Mesothelial cell of epicardium (in vitro differentiated cells): ENCODE measurements around the gene NLGN1. TPM values are rescaled to one million over a fixed set of nuclear protein-coding genes. Genes with fewer than 3 reads are reported as not detected.

Experiments
- DNase-seq, 2 experiments: peaks; one replicate each; pipeline ENCODE4 v3.0.0; 2021; ENCODE audit warnings: low spot score in 2 of 2; ENCODE audit not compliant: unreplicated experiment in 2 of 2
- H3K27ac Mint-ChIP-seq: 2 replicates; pipeline ENCODE4 v1.8.0; 2021; ENCODE audit warnings: mixed read lengths
- H3K27me3 Mint-ChIP-seq: 2 replicates; pipeline ENCODE4 v1.8.0; 2021; ENCODE audit warnings: low read depth, mixed read lengths
- H3K36me3 Mint-ChIP-seq: 2 replicates; pipeline ENCODE4 v1.8.0; 2021; ENCODE audit warnings: mixed read lengths
- H3K4me1 Mint-ChIP-seq: 2 replicates; pipeline ENCODE4 v1.8.0; 2021; ENCODE audit warnings: mixed read lengths
- H3K4me3 Mint-ChIP-seq: 2 replicates; pipeline ENCODE4 v1.8.0; 2021; ENCODE audit warnings: mild to moderate bottlenecking, moderate library complexity, mixed read lengths
- H3K9me3 Mint-ChIP-seq: 2 replicates; pipeline ENCODE4 v1.8.0; 2021; ENCODE audit warnings: mixed read lengths
- total RNA-seq: library from RNA; stranded (reverse); gene quantifications from 3 replicates; pipeline ENCODE4 v1.2.1, GENCODE V29; 2021
- TF ChIP-seq, protein P1 (sequence below): fragments of 200-600 bp; sonication (generic); IDR thresholded peaks from one replicate; pipeline ENCODE4 v1.5.0; 2021; ENCODE audit warnings: antibody characterized with exemption; ENCODE audit not compliant: unreplicated experiment

Gene NLGN1
- total RNA-seq, 1 donor from 2014 or later = 4.2 TPM

- H3K9me3 Mint-ChIP-seq = no peaks in the 10 kb centered on the region
- TF ChIP-seq, protein P1, sequence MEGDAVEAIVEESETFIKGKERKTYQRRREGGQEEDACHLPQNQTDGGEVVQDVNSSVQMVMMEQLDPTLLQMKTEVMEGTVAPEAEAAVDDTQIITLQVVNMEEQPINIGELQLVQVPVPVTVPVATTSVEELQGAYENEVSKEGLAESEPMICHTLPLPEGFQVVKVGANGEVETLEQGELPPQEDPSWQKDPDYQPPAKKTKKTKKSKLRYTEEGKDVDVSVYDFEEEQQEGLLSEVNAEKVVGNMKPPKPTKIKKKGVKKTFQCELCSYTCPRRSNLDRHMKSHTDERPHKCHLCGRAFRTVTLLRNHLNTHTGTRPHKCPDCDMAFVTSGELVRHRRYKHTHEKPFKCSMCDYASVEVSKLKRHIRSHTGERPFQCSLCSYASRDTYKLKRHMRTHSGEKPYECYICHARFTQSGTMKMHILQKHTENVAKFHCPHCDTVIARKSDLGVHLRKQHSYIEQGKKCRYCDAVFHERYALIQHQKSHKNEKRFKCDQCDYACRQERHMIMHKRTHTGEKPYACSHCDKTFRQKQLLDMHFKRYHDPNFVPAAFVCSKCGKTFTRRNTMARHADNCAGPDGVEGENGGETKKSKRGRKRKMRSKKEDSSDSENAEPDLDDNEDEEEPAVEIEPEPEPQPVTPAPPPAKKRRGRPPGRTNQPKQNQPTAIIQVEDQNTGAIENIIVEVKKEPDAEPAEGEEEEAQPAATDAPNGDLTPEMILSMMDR = no peak
- no peaks in the 10 kb centered on the region for H3K27me3 Mint-ChIP-seq
- no peak for DNase-seq
- H3K36me3 Mint-ChIP-seq = no peaks in the 10 kb centered on the region
- no peak overlapping the region for H3K27ac Mint-ChIP-seq
- H3K4me1 Mint-ChIP-seq = no peaks in the 10 kb centered on the region
- H3K4me3 Mint-ChIP-seq = no peak overlapping the region
These were observed 417.3 kb downstream of the NLGN1 start for GRCh38 chr3:173814809-173815208.

- no peaks in the 10 kb centered on the region for H3K36me3 Mint-ChIP-seq
- H3K4me3 Mint-ChIP-seq = no peak overlapping the region
- H3K9me3 Mint-ChIP-seq = no peaks in the 10 kb centered on the region
- no peaks in the 10 kb centered on the region for H3K27me3 Mint-ChIP-seq
- TF ChIP-seq, protein P1 = no peak
- H3K27ac Mint-ChIP-seq = no peak overlapping the region
- DNase-seq = no peak
- H3K4me1 Mint-ChIP-seq = no peaks in the 10 kb centered on the region
These were observed 421.8 kb downstream of the NLGN1 start for GRCh38 chr3:173819368-173819767.

GRCh38 chr3:173823911-173824460 lies 426.4 kb downstream of the NLGN1 start:
- no peak overlapping the region for H3K4me3 Mint-ChIP-seq

GRCh38 chr3:173825730-173826129 lies 428.2 kb downstream of the NLGN1 start:
- Mint-ChIP-seq H3K4me1 (peaks cover 7% of the 10 kb centered on the region), H3K27ac (no peak overlapping the region), H3K36me3 (no peaks in the 10 kb centered on the region), H3K4me3 (no peak overlapping the region), H3K27me3 (no peaks in the 10 kb centered on the region), H3K9me3 (peaks cover 4% of the 10 kb centered on the region)
- TF ChIP-seq, protein P1 = no peak
- DNase-seq = no peak

More at GRCh38 chr3:173823911-173824460, 426.4 kb downstream of the NLGN1 start:
- Mint-ChIP-seq H3K27me3 (no peaks in the 10 kb centered on the region), H3K27ac (no peak overlapping the region), H3K36me3 (no peaks in the 10 kb centered on the region), H3K9me3 (peaks cover 4% of the 10 kb centered on the region), H3K4me1 (peaks cover 7% of the 10 kb centered on the region)
- TF ChIP-seq, protein P1 = no peak
- DNase-seq = no peak

DNA sequence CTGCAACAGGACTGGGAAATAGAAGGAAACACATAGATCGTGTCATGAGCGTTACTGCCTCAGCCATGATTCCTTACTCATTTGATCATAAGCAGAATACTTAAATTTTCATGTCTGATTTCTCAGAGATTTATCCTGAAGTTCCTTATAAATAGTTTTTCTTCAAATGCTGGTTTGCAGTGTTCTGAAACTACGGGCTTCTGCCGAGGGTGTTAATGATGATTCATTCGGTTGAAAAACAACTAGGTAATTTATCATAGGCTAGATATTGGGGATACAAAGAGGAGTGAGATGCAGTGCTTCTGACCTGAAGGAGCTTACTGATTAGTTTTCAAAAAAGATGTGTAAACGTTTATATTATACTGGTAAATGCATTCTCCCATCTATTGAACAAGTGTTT lies 428.9 kb downstream of the NLGN1 start:
- no peaks in the 10 kb centered on the region for H3K27me3 Mint-ChIP-seq
- no peak overlapping the region for H3K4me3 Mint-ChIP-seq
- peaks cover 4% of the 10 kb centered on the region for H3K9me3 Mint-ChIP-seq
- DNase-seq = no peak
- H3K4me1 Mint-ChIP-seq = peaks cover 7% of the 10 kb centered on the region
- H3K27ac Mint-ChIP-seq = no peak overlapping the region
- TF ChIP-seq, protein P1 = no peak
- no peaks in the 10 kb centered on the region for H3K36me3 Mint-ChIP-seq
